Uterus (tissue), 2 donors: ENCODE data around the gene HPSE2.

Source experiments
- POLR2A ChIP-seq, 2 donors: fragments of 450-650 bp; IDR thresholded peaks; one replicate each; pipeline ENCODE4 v1.6.1; 2016; ENCODE audit warnings: antibody characterized with exemption in 2 of 2, mild to moderate bottlenecking in 1 of 2, moderate library complexity in 1 of 2
- TF ChIP-seq, protein P1 (sequence below), 4 experiments: fragments of 200-600 bp in 2 of 4; fragments of 450-650 bp in 2 of 4; sonication (generic) in 2 of 4; IDR thresholded peaks; one replicate each; pipeline ENCODE4 v1.5.1; 2016 to 2019; ENCODE audit warnings: antibody characterized with exemption in 4 of 4, mild to moderate bottlenecking in 2 of 4, moderate library complexity in 1 of 4

- TF ChIP-seq, protein P1, sequence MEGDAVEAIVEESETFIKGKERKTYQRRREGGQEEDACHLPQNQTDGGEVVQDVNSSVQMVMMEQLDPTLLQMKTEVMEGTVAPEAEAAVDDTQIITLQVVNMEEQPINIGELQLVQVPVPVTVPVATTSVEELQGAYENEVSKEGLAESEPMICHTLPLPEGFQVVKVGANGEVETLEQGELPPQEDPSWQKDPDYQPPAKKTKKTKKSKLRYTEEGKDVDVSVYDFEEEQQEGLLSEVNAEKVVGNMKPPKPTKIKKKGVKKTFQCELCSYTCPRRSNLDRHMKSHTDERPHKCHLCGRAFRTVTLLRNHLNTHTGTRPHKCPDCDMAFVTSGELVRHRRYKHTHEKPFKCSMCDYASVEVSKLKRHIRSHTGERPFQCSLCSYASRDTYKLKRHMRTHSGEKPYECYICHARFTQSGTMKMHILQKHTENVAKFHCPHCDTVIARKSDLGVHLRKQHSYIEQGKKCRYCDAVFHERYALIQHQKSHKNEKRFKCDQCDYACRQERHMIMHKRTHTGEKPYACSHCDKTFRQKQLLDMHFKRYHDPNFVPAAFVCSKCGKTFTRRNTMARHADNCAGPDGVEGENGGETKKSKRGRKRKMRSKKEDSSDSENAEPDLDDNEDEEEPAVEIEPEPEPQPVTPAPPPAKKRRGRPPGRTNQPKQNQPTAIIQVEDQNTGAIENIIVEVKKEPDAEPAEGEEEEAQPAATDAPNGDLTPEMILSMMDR (IDR thresholded peaks at IDR 0.05) = no peak
- no peak for TF ChIP-seq POLR2A (IDR thresholded peaks at IDR 0.05)
These were observed 314.8 kb downstream of the HPSE2 start for GRCh38 chr10:98920807-98921206.
